ENCODE data around the gene LRP5.

The LRP5 gene

GRCh38 chr11:68309621-68310185 lies 2.7 kb upstream of the LRP5 start:
- DNase-seq (ENCODE audit: low read depth in 2 of 2) = no peak

GRCh38 chr11:68311160-68312116 lies 953 bp upstream of the LRP5 start:
- DNase-seq (ENCODE audit: low read depth in 2 of 2) = no peak

- peak in 1 of 2 experiments; percentile 21 for DNase-seq (ENCODE audit: low read depth in 2 of 2)
Observed at GRCh38 chr11:68312780-68313573, 586 bp downstream of the LRP5 start.

- DNase-seq (ENCODE audit: low read depth in 2 of 2) = no peak
Observed at GRCh38 chr11:68313574-68314202, 1.3 kb downstream of the LRP5 start.

- no peak for DNase-seq (ENCODE audit: low read depth in 2 of 2)
Observed at GRCh38 chr11:68314203-68315170, 2.1 kb downstream of the LRP5 start.

- no peak for DNase-seq (ENCODE audit: low read depth in 2 of 2)
Observed at GRCh38 chr11:68315171-68315920, 3.0 kb downstream of the LRP5 start.

- no peak for DNase-seq (ENCODE audit: low read depth in 2 of 2)
Observed at GRCh38 chr11:68317147-68317785, 4.9 kb downstream of the LRP5 start.

GRCh38 chr11:68321293-68322051 lies 9.1 kb downstream of the LRP5 start:
- DNase-seq (ENCODE audit: low read depth in 2 of 2) = no peak

- DNase-seq (ENCODE audit: low read depth in 2 of 2) = no peak
Observed at GRCh38 chr11:68322052-68322430, 9.7 kb downstream of the LRP5 start.

GRCh38 chr11:68324241-68324640 lies 11.8 kb downstream of the LRP5 start:
- DNase-seq (ENCODE audit: low read depth in 2 of 2) = no peak

GRCh38 chr11:68324695-68325094 lies 12.3 kb downstream of the LRP5 start:
- DNase-seq (ENCODE audit: low read depth in 2 of 2) = no peak

GRCh38 chr11:68325183-68325906 lies 13.0 kb downstream of the LRP5 start:
- no peak for DNase-seq (ENCODE audit: low read depth in 2 of 2)

GRCh38 chr11:68325907-68326220 lies 13.5 kb downstream of the LRP5 start:
- no peak for DNase-seq (ENCODE audit: low read depth in 2 of 2)

- no peak for DNase-seq (ENCODE audit: low read depth in 2 of 2)
Observed at GRCh38 chr11:68326334-68327215, 14.2 kb downstream of the LRP5 start.

GRCh38 chr11:68327586-68328370 lies 15.4 kb downstream of the LRP5 start:
- DNase-seq (ENCODE audit: low read depth in 2 of 2) = no peak

GRCh38 chr11:68328374-68329091 lies 16.1 kb downstream of the LRP5 start:
- DNase-seq (ENCODE audit: low read depth in 2 of 2) = peak in 1 of 2 experiments; percentile 15

Measured in stimulated activated CD4-positive, alpha-beta T cell treated with anti-CD3 and anti-CD28 coated beads, Interleukin-12 subunit alpha, Interleukin-12 subunit beta, amount 100 ng/mL, for 24 hours (primary cell).